Esophagus (tissue), 2 donors: ENCODE data around the gene DENND5A. TPM values are rescaled to one million over a fixed set of nuclear protein-coding genes. Genes with fewer than 3 reads are reported as not detected.
"Not testable (repeated sequence)": the region's sequence is repeated elsewhere in the genome, so short reads cannot be mapped to it uniquely, and the experiment has no call there.

Source experiments
- H3K27ac ChIP-seq, 2 donors: one replicate each; pipeline ENCODE4 v1.5.1; 2013; ENCODE audit warnings: low read depth in 2 of 2, mild to moderate bottlenecking in 2 of 2, inconsistent platforms in 1 of 2, low read length in 1 of 2, moderate library complexity in 1 of 2
- H3K27me3 ChIP-seq, 2 donors: one replicate each; pipeline ENCODE4 v1.6.1; 2013; ENCODE audit warnings: low read length in 2 of 2, control low read depth in 1 of 2, mild to moderate bottlenecking in 1 of 2; ENCODE audit not compliant: insufficient read depth in 2 of 2, control insufficient read depth in 1 of 2
- H3K36me3 ChIP-seq, 2 donors: one replicate each; pipeline ENCODE4 v1.6.1; 2013; ENCODE audit warnings: low read length in 1 of 2; ENCODE audit not compliant: control insufficient read depth in 2 of 2, insufficient read depth in 2 of 2
- H3K4me1 ChIP-seq, 2 donors: one replicate each; pipeline ENCODE4 v1.6.1; 2013; ENCODE audit warnings: low read length in 1 of 2; ENCODE audit not compliant: control insufficient read depth in 2 of 2, insufficient read depth in 2 of 2
- H3K4me3 ChIP-seq, 2 donors: one replicate each; pipeline ENCODE4 v1.5.1; 2013; ENCODE audit warnings: low read length in 2 of 2, mild to moderate bottlenecking in 2 of 2, low read depth in 1 of 2, moderate library complexity in 1 of 2
- H3K9me3 ChIP-seq, 2 donors: one replicate each; pipeline ENCODE4 v1.6.1; 2013; ENCODE audit warnings: mild to moderate bottlenecking in 2 of 2, low read depth in 1 of 2, low read length in 1 of 2, moderate library complexity in 1 of 2; ENCODE audit not compliant: control insufficient read depth in 2 of 2, insufficient read depth in 1 of 2
- WGBS, 2 donors: extraction: QIAGEN DNeasy Blood & Tissue Kit; methylation state at CpG; one replicate each; pipeline ENCODE4 v1.1.7; 2013; 5-methylcytosine and 5-hydroxymethylcytosine counted together
- polyA plus RNA-seq, 2 donors: library from polyadenylated mRNA; stranded (reverse); fragments of 200-250 nt; gene quantifications; one replicate each; pipeline ENCODE4 v1.2.3, GENCODE V29; 2013
- donor health status: healthy with polysubstance abuse.
- donor health status: Bipolar disorder and iron deficiency.

Gene DENND5A
- polyA plus RNA-seq, 2 donors = 6.9 to 15.4 TPM

- WGBS, 2 donors = 81 to 87% methylated on average over 2 of the region's 2 CpGs
- no peak overlapping the region for H3K4me3 ChIP-seq
- no peaks in the 10 kb centered on the region for H3K4me1 ChIP-seq
- no peak overlapping the region for H3K27ac ChIP-seq
- H3K27me3 ChIP-seq = no peaks in the 10 kb centered on the region
- H3K9me3 ChIP-seq = no peaks in the 10 kb centered on the region
- peaks cover 4 to 6% of the 10 kb centered on the region in 2 donors for H3K36me3 ChIP-seq
These were observed 58.7 kb downstream of the DENND5A start for GRCh38 chr11:9206496-9206895.

GRCh38 chr11:9203691-9204311 lies 61.3 kb downstream of the DENND5A start:
- Histone ChIP-seq H3K27me3 (no peaks in the 10 kb centered on the region), H3K36me3 (peaks cover 4 to 6% of the 10 kb centered on the region in 2 donors), H3K4me1 (no peaks in the 10 kb centered on the region), H3K4me3 (no peak overlapping the region), H3K9me3 (no peaks in the 10 kb centered on the region), H3K27ac (no peak overlapping the region)
- WGBS, 2 donors = 84 to 88% methylated on average over 12 of the region's 12 CpGs

DNA sequence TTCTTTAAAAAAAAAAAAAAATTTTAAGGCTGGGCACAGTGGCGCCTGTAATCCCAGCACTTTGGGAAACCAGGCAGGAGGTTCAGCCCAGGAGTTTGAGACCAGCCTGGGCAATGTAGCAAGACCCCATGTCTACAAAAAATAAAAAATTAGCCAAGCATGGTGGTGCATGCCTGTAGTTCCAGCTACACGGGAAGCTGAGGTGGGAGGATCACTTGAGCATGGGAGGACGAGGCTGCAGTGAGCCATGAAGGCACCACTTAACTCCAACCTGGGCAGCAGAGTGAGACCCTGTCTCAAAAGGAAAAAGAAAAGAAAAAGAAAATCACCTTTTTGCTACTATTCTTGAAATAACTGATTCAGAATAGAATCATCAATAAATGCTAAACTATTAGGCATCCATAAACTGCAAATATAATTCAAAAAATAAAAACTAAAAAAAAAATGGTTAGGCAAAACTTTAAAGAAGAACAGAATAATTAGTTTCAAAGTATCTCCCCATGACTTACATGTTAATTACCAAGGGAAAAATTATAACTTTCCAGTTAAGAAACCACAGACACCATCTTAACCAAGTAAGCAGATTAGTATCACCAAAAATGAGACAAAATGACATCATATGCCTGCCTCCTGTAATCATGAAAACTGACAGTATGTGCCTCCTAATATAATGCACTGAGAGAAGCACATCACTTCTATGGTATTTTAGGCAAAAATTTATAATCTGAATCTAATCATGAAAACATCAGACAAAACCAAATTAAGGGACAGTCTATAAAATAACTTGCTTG lies 63.6 kb downstream of the DENND5A start:
- peaks cover 4 to 6% of the 10 kb centered on the region in 2 donors for H3K36me3 ChIP-seq
- no peaks in the 10 kb centered on the region for H3K4me1 ChIP-seq
- no peaks in the 10 kb centered on the region for H3K27me3 ChIP-seq
- WGBS, 2 donors = 94% methylated on average over 3 of the region's 3 CpGs
- no peaks in the 10 kb centered on the region for H3K9me3 ChIP-seq
- no peak overlapping the region for H3K4me3 ChIP-seq
- H3K27ac ChIP-seq = no peak overlapping the region

DNA sequence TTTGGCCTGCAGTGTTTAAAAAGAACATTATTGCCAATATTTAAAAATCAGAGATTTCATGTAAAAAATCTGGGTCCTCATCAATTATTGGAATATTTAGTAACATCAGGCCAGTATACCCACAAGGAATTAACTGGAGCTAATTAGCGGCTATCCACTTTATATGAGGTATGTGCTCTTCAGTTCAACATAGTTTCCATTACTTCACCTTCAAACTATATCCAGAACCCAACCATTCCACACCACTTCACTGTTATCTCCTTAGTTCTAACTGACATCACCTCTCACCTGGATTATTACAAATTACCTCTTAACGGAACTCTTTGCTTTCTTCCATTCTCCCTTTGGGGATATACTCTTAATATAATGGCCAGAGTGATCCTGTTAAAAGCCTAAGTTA lies 64.7 kb downstream of the DENND5A start:
- Histone ChIP-seq H3K27me3 (no peaks in the 10 kb centered on the region), H3K27ac (no peak overlapping the region), H3K4me1 (no peaks in the 10 kb centered on the region), H3K4me3 (no peak overlapping the region), H3K36me3 (peaks cover 4 to 6% of the 10 kb centered on the region in 2 donors), H3K9me3 (no peaks in the 10 kb centered on the region)
- WGBS, 2 donors = 93 to 94% methylated on average over 2 of the region's 2 CpGs

- Histone ChIP-seq H3K9me3 (no peaks in the 10 kb centered on the region), H3K27me3 (no peaks in the 10 kb centered on the region), H3K36me3 (no peaks in the 10 kb centered on the region), H3K4me1 (no peaks in the 10 kb centered on the region), H3K4me3 (no peak overlapping the region), H3K27ac (no peak overlapping the region)
- 95 to 96% methylated on average over 3 of the region's 3 CpGs for WGBS, 2 donors
These were observed 71.8 kb downstream of the DENND5A start for GRCh38 chr11:9193316-9193715.

DNA sequence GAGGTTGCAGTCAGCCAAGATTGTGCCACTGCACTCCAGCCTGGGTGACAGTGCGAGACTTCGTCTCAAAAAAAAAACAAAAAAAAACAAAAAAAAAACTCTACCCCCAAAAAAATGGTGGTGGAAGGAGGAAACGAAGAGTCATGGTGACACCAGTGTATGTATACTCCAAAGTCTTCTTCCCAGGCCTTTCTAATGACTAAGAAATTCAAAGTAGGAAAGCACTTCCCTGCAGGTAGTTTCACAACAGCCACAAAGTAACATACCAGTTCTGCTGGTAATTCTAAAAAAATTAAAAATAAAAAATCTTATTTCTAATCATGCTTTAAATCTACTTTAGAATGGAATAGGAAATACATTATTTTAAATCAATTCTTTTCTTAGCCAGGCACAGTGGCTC lies 72.6 kb downstream of the DENND5A start:
- WGBS, 2 donors = 95% methylated on average over 3 of the region's 3 CpGs
- H3K27me3 ChIP-seq = no peaks in the 10 kb centered on the region
- no peak overlapping the region for H3K4me3 ChIP-seq
- H3K9me3 ChIP-seq = no peaks in the 10 kb centered on the region
- no peaks in the 10 kb centered on the region for H3K4me1 ChIP-seq
- no peaks in the 10 kb centered on the region for H3K36me3 ChIP-seq
- H3K27ac ChIP-seq = no peak overlapping the region

DNA sequence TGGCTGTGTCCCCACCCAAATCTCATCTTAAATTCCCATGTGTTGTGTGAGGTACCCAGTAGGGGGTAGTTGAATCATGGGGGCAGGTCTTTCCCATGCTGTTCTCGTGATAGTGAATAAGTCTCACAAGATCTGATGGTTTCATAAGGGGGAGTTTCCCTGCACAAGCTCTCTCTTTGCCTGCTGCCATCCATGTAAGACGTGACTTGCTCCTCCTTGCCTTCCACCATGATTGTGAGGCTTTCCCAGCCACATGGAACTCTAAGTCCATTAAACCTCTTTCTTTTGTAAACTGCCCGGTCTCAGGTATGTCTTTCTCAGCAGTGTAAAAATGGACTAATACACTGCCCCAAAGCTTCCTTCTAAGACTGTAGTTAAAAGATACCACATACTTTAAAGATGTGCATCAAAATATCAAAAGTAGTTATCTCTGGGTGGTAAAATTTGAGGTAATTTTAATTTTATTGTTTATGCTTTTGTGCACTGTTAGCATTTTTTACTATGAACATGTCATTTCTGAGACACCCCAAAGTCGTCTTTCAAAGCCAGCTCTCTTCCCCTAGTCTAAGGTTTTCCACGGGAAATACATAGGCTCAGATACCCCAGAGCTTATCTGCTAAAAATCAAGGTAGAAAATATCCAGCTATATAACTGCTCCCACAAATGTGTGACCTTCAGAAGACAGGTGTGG lies 74.7 kb downstream of the DENND5A start:
- not testable (repeated sequence) for H3K27ac ChIP-seq, H3K36me3 ChIP-seq, H3K4me3 ChIP-seq, H3K27me3 ChIP-seq, H3K4me1 ChIP-seq, H3K9me3 ChIP-seq
- 90 to 95% methylated on average over 5 of the region's 5 CpGs for WGBS, 2 donors

- H3K36me3 ChIP-seq, H3K27me3 ChIP-seq, H3K27ac ChIP-seq, H3K4me1 ChIP-seq, H3K4me3 ChIP-seq, H3K9me3 ChIP-seq: not testable (repeated sequence)
- 84 to 93% methylated on average over 3 of the region's 3 CpGs for WGBS, 2 donors
These were observed 76.3 kb downstream of the DENND5A start for GRCh38 chr11:9188860-9189259.

- no peaks in the 10 kb centered on the region for H3K4me1 ChIP-seq
- H3K9me3 ChIP-seq = no peaks in the 10 kb centered on the region
- H3K36me3 ChIP-seq = no peaks in the 10 kb centered on the region
- H3K4me3 ChIP-seq = no peak overlapping the region
- H3K27me3 ChIP-seq = no peaks in the 10 kb centered on the region
- 95 to 97% methylated on average over 3 of the region's 3 CpGs for WGBS, 2 donors
- H3K27ac ChIP-seq = no peak overlapping the region
These were observed 77.5 kb downstream of the DENND5A start for GRCh38 chr11:9187616-9188015.
